GM12878 (cell line): ENCODE results near the gene MAP1LC3A. TPM values are rescaled to one million over a fixed set of nuclear protein-coding genes. Genes with fewer than 3 reads are reported as not detected.

Experiments
- ATAC-seq: fragments of 200-7000 bp; cut with Tn5 transposase; 3 replicates; pipeline ENCODE4 v1.9.1; 2020; ENCODE audit warnings: mild to moderate bottlenecking, moderate library complexity
- BruUV-seq: library from RNA; stranded (reverse); fragments of 400-500 nt; replicated peaks from 2 replicates; lab custom pipeline; 2021; lab: Mats Ljungman, UMichigan
- CTCF ChIA-PET: fragments of 300-600 bp; sonication (Branson Sonifier 250); formaldehyde crosslinking; extraction: SDS; loops from one replicate; lab custom pipeline; 2021; ENCODE audit warnings: inconsistent platforms; lab: Yijun Ruan, JAX
- POLR2A ChIA-PET: fragments of 350-600 bp; formaldehyde crosslinking; extraction: SDS; loops from one replicate; lab custom pipeline; 2021; ENCODE audit warnings: inconsistent platforms; lab: Charles Lee
- RAD21 ChIA-PET: fragments of 300-600 bp; sonication (Branson Sonifier 250); formaldehyde crosslinking; loops from one replicate; lab custom pipeline; 2023; ENCODE audit warnings: antibody characterized with exemption; ENCODE audit not compliant: unreplicated experiment; lab: Charles Lee
- SMC1A ChIA-PET: fragments of 300-600 bp; sonication (Branson Sonifier 250); formaldehyde crosslinking; loops from one replicate; lab custom pipeline; 2023; ENCODE audit not compliant: unreplicated experiment, uncharacterized antibody; lab: Charles Lee
- DNase-seq: peaks from one replicate; pipeline ENCODE4 v3.0.0-alpha.2; 2011; ENCODE audit warnings: low read depth, low spot score
- FAIRE-seq: peaks from 3 replicates; lab custom pipeline; 2011; peaks lifted over from hg19 to GRCh38; lab: Jason Lieb, UNC
- H2AFZ ChIP-seq: 2 replicates; pipeline ENCODE4 v1.6.0; 2011; ENCODE audit warnings: low read depth, low read length, control low read depth; ENCODE audit not compliant: control insufficient read depth
- H3K27ac ChIP-seq: 2 replicates; pipeline ENCODE4 v1.5.1; 2011; ENCODE audit warnings: control low read depth; ENCODE audit not compliant: control insufficient read depth, insufficient read depth
- H3K27me3 ChIP-seq, 2 experiments: replicated peaks in 1 of 2; 2 replicates each; pipeline versions ENCODE4 v1.6.0 to v1.6.1; 2011; ENCODE audit warnings: low read length in 1 of 2; ENCODE audit not compliant: control insufficient read depth in 2 of 2, insufficient read depth in 2 of 2
- H3K36me3 ChIP-seq, 2 experiments: 2 replicates each; pipeline ENCODE4 v1.5.1; 2011; ENCODE audit warnings: low read length in 1 of 2; ENCODE audit not compliant: control insufficient read depth in 2 of 2, insufficient read depth in 2 of 2
- H3K4me1 ChIP-seq: 2 replicates; pipeline ENCODE4 v1.6.1; 2011; ENCODE audit warnings: mild to moderate bottlenecking, low read length, moderate library complexity, mixed read lengths; ENCODE audit not compliant: control insufficient read depth, insufficient read depth
- H3K4me2 ChIP-seq: 2 replicates; pipeline ENCODE4 v1.6.0; 2011; ENCODE audit warnings: control low read depth; ENCODE audit not compliant: control insufficient read depth, insufficient read depth
- H3K4me3 ChIP-seq: fragments of 200-600 bp; sonication (generic); 2 replicates; pipeline ENCODE4 v1.5.1; 2016
- H3K79me2 ChIP-seq: 2 replicates; pipeline ENCODE4 v1.6.0; 2011; ENCODE audit warnings: low read length; ENCODE audit not compliant: control insufficient read depth, insufficient read depth
- H3K9ac ChIP-seq: 2 replicates; pipeline ENCODE4 v1.8.0; 2011; ENCODE audit warnings: low read length, control low read depth, mixed read lengths; ENCODE audit not compliant: control insufficient read depth, insufficient read depth
- H3K9me3 ChIP-seq: replicated peaks from 3 replicates; pipeline ENCODE4 v1.5.1; 2011; ENCODE audit warnings: mild to moderate bottlenecking, low read length; ENCODE audit not compliant: control insufficient read depth, insufficient read depth
- H4K20me1 ChIP-seq: 2 replicates; pipeline ENCODE4 v1.6.0; 2011; ENCODE audit not compliant: control insufficient read depth, insufficient read depth
- CEBPZ ChIP-seq: fragments of 150-350 bp; IDR thresholded peaks from 2 replicates; pipeline ENCODE4 v1.6.1; 2016; ENCODE audit warnings: low read depth, low read length
- CHD2 ChIP-seq: IDR thresholded peaks from 2 replicates; pipeline ENCODE4 v1.6.1; 2011; ENCODE audit warnings: low read depth, low read length, improper control_type of control experiment, borderline replicate concordance
- CREM ChIP-seq: IDR thresholded peaks from 2 replicates; pipeline ENCODE4 v1.6.1; 2014; ENCODE audit warnings: antibody characterized with exemption, low read depth
- FOS ChIP-seq: IDR thresholded peaks from 3 replicates; pipeline ENCODE4 v1.6.1; 2011; ENCODE audit warnings: borderline replicate concordance; ENCODE audit not compliant: insufficient read length; ENCODE audit errors: extremely low read depth
- FOXM1 ChIP-seq: IDR thresholded peaks from 2 replicates; pipeline ENCODE4 v1.6.1; 2012; ENCODE audit warnings: low read depth, mild to moderate bottlenecking, inconsistent platforms, low read length, moderate library complexity
- IRF3 ChIP-seq: fragments of 450-650 bp; IDR thresholded peaks from 2 replicates; pipeline ENCODE4 v1.6.1; 2014; ENCODE audit warnings: mild to moderate bottlenecking
- NFXL1 ChIP-seq: fragments of 450-650 bp; IDR thresholded peaks from 2 replicates; pipeline ENCODE4 v1.6.1; 2017; ENCODE audit warnings: antibody characterized with exemption, mild to moderate bottlenecking, borderline replicate concordance
- POLR2A ChIP-seq: IDR thresholded peaks from 2 replicates; pipeline ENCODE4 v1.6.1; 2011; ENCODE audit warnings: low read depth, mild to moderate bottlenecking, low read length
- RAD51 ChIP-seq: fragments of 450-650 bp; IDR thresholded peaks from 2 replicates; pipeline ENCODE4 v1.6.1; 2016; ENCODE audit warnings: moderate library complexity, mild to moderate bottlenecking, inconsistent platforms
- SMAD5 ChIP-seq: IDR thresholded peaks from 2 replicates; pipeline ENCODE4 v1.6.1; 2016; ENCODE audit warnings: antibody characterized with exemption, low read depth
- WRNIP1 ChIP-seq: IDR thresholded peaks from 2 replicates; pipeline ENCODE4 v1.6.1; 2011; ENCODE audit warnings: low read depth, low read length, improper control_type of control experiment, borderline replicate concordance
- WGBS: methylation state at CpG from one replicate; pipeline ENCODE4 v1.1.6; 2016; ENCODE audit warnings: low lambda C conversion rate; ENCODE audit not compliant: insufficient replicate concordance, insufficient coverage; ENCODE audit errors: missing lambda C conversion rate; 5-methylcytosine and 5-hydroxymethylcytosine counted together
- in situ Hi-C: fragments of 300-500 bp; cut with MboI; formaldehyde crosslinking; loops from 9 replicates; pipeline ENCODE4 v1.14.3; 2018; ENCODE audit warnings: mixed read lengths
- intact Hi-C: fragments of 100-400 bp; cut with micrococcal nuclease; formaldehyde crosslinking; loops from one replicate; pipeline ENCODE4 v1.14.2; 2022; ENCODE audit not compliant: unreplicated experiment
- polyA plus RNA-seq, 11 experiments: library from polyadenylated mRNA; depleted of rRNA in 4 of 11; unstranded in 6 of 11; stranded (reverse) in 5 of 11; fragments of >200 nt; fragmentation: Nextera tagmentation in 4 of 11; fragmentation: Illumina TruSeq in 1 of 11; extraction: Ambion mirVana in 4 of 11; extraction: Trizol in 1 of 11; gene quantifications; 1 replicate in 1 of 11; 2 replicates in 10 of 11; pipeline versions ENCODE4 v1.2.1 to v1.2.3, GENCODE V29; 2011 to 2016; ENCODE audit warnings: inconsistent platforms in 2 of 11, missing spikeins in 2 of 11, low read depth in 1 of 11
- total RNA-seq, 4 experiments: library from RNA; depleted of rRNA in 3 of 4; stranded (reverse); fragments of >200 nt in 3 of 4; fragmentation: Illumina TruSeq in 1 of 4; extraction: Trizol in 1 of 4; gene quantifications; 2 replicates each; pipeline versions ENCODE4 v1.2.1 to v1.2.3, GENCODE V29; 2013 to 2021
- TF ChIP-seq, protein P1 (sequence below): IDR thresholded peaks from 2 replicates; pipeline ENCODE4 v1.6.1; 2012; ENCODE audit warnings: low read depth, low read length, improper control_type of control experiment
- TF ChIP-seq, protein P2 (sequence below): fragments of 450-650 bp; IDR thresholded peaks from 2 replicates; pipeline ENCODE4 v1.6.1; 2016; ENCODE audit warnings: mild to moderate bottlenecking
- TF ChIP-seq, protein P3 (sequence below): fragments of 450-650 bp; IDR thresholded peaks from 2 replicates; pipeline ENCODE4 v1.6.1; 2017; ENCODE audit warnings: mild to moderate bottlenecking

MAP1LC3A gene
- total and polyA plus RNA-seq, 10 of the 15 experiments (the other 5 are each of a cell fraction or from before 2014, with no cell fraction given) = 0.27 to 1.2 (median 0.39) TPM; not detected in 4

DNA sequence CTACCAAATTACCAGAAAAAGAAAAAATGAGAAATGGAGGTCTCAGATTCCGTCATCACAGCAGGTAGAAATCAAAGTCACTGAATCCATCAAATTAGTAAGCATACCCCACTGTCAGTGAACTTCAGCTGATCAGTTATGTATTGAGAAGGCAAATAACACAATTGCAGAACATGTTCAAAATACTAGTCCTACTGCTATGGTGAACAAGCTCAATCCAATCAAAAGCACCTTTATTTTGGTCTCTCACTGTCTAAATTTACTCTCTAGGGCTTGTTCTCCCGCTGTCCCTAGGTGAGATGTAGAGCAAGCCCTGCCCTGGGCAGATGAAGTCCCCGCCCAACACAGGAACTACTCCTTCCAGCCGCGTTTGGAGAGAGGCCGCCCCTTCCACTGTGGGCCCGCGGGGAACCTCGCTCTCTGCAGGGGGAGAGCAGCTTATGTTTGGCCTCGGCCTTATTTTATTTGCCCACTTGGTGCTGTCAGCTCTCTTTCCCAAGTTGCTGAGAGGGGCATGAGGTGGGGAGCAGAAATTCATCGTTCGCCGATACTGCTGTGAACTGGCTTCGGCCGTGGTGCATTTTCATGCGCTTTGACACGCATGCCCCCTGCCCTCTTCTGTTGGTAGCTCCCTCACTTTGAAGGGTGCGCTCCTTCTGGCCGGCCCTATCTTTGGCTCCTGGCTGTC, 14.3 kb upstream of the MAP1LC3A start (continued):
- TF ChIP-seq CEBPZ = no peak
- TF ChIP-seq SMAD5 = no peak
- TF ChIP-seq FOXM1 = no peak
- TF ChIP-seq CREM = no peak

DNA sequence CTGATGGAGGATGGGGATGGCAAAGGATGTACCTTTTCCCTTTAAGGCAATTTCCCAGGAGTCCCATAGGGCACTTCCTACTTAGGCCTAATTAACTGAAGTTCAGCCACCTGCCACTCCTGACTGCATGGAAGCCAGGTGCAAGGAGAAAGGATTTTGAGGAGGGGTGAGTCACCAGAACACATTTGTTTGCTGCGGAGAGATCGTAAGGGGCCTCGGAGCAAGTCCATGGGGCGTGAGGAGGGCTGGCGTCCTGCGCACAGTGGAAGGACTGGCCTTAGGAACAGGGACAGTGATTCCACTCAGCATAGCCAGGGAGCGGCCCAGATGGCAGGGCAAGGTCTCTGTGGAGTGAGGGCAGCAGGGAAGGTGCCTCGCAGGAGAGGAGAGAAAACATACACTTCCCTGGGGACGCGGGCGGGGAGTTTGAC, 11.8 kb upstream of the MAP1LC3A start:
- Histone ChIP-seq H3K4me1 (no peaks in the 10 kb centered on the region), H3K27me3 (no peaks in the 10 kb centered on the region), H3K79me2 (no peaks in the 10 kb centered on the region), H3K27ac (no peak overlapping the region), H2AFZ (no peak overlapping the region), H3K4me3 (no peak overlapping the region), H3K4me2 (no peak overlapping the region), H3K9ac (no peak overlapping the region), H4K20me1 (no peaks in the 10 kb centered on the region), H3K36me3 (peaks cover 0 to 4% of the 10 kb centered on the region in 2 experiments; a peak in 2 of 4 replicates), H3K9me3 (no peaks in the 10 kb centered on the region)
- ChIA-PET POLR2A (no interaction called here), RAD21 (no interaction called here), SMC1A (interaction anchor here (1.3 kb wide), 1 partner anchor 8 kb away, joined by 3 read pairs; no protein-coding TSS in a partner anchor), CTCF (interaction anchor here (1.1 kb wide), 1 partner anchor 161 kb away, joined by 4 read pairs; no protein-coding TSS in a partner anchor)
- TF ChIP-seq WRNIP1 (no peak), CHD2 (no peak), POLR2A (no peak), FOS (no peak), RAD51 (no peak), IRF3 (no peak), SMAD5 (no peak), NFXL1 (no peak)
- TF ChIP-seq, protein P1, sequence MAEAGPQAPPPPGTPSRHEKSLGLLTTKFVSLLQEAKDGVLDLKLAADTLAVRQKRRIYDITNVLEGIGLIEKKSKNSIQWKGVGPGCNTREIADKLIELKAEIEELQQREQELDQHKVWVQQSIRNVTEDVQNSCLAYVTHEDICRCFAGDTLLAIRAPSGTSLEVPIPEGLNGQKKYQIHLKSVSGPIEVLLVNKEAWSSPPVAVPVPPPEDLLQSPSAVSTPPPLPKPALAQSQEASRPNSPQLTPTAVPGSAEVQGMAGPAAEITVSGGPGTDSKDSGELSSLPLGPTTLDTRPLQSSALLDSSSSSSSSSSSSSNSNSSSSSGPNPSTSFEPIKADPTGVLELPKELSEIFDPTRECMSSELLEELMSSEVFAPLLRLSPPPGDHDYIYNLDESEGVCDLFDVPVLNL = no peak
- TF ChIP-seq, protein P2, sequence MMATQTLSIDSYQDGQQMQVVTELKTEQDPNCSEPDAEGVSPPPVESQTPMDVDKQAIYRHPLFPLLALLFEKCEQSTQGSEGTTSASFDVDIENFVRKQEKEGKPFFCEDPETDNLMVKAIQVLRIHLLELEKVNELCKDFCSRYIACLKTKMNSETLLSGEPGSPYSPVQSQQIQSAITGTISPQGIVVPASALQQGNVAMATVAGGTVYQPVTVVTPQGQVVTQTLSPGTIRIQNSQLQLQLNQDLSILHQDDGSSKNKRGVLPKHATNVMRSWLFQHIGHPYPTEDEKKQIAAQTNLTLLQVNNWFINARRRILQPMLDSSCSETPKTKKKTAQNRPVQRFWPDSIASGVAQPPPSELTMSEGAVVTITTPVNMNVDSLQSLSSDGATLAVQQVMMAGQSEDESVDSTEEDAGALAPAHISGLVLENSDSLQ = no peak
- TF ChIP-seq, protein P3, sequence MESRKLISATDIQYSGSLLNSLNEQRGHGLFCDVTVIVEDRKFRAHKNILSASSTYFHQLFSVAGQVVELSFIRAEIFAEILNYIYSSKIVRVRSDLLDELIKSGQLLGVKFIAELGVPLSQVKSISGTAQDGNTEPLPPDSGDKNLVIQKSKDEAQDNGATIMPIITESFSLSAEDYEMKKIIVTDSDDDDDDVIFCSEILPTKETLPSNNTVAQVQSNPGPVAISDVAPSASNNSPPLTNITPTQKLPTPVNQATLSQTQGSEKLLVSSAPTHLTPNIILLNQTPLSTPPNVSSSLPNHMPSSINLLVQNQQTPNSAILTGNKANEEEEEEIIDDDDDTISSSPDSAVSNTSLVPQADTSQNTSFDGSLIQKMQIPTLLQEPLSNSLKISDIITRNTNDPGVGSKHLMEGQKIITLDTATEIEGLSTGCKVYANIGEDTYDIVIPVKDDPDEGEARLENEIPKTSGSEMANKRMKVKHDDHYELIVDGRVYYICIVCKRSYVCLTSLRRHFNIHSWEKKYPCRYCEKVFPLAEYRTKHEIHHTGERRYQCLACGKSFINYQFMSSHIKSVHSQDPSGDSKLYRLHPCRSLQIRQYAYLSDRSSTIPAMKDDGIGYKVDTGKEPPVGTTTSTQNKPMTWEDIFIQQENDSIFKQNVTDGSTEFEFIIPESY = no peak
- no TSS peak for BruUV-seq
- FAIRE-seq (no peak), DNase-seq (no peak), ATAC-seq (no peak)
- intact Hi-C loops (no loop called here), in situ Hi-C loops (no loop called here)
- WGBS = 82% methylated on average over 11 of the region's 11 CpGs
